Calu3 (cell line): Measurements from ENCODE around the gene DMRT2. TPM values are rescaled to one million over a fixed set of nuclear protein-coding genes. Genes with fewer than 3 reads are reported as not detected.
A peak's percentile ranks its signal among the peaks of the same experiment; 100 is the strongest.

Source experiments
- BruUV-seq: library from RNA; stranded (reverse); fragments of 400-500 nt; replicated peaks from 2 replicates; lab custom pipeline; 2021; lab: Mats Ljungman, UMichigan
- CTCF ChIA-PET: fragments of 300-600 bp; sonication (Branson Sonifier 250); formaldehyde crosslinking; loops from one replicate; lab custom pipeline; 2022; ENCODE audit warnings: antibody characterized with exemption; lab: Charles Lee
- DNase-seq: peaks from one replicate; pipeline ENCODE4 v3.0.0; 2022
- H3K27ac Mint-ChIP-seq: one replicate; pipeline ENCODE4 v1.8.0; 2022; ENCODE audit warnings: mixed read lengths; ENCODE audit not compliant: unreplicated experiment
- H3K27me3 Mint-ChIP-seq: one replicate; pipeline ENCODE4 v1.8.0; 2022; ENCODE audit warnings: mixed read lengths; ENCODE audit not compliant: unreplicated experiment
- H3K36me3 Mint-ChIP-seq: one replicate; pipeline ENCODE4 v1.8.0; 2022; ENCODE audit warnings: mild to moderate bottlenecking, moderate library complexity, mixed read lengths; ENCODE audit not compliant: insufficient read depth, unreplicated experiment
- H3K4me1 Mint-ChIP-seq: one replicate; pipeline ENCODE4 v1.8.0; 2022; ENCODE audit warnings: mild to moderate bottlenecking, low read depth, mixed read lengths; ENCODE audit not compliant: unreplicated experiment
- H3K4me3 Mint-ChIP-seq: one replicate; pipeline ENCODE4 v1.8.0; 2022; ENCODE audit warnings: mild to moderate bottlenecking, low read depth, moderate library complexity, mixed read lengths; ENCODE audit not compliant: unreplicated experiment
- H3K9me3 Mint-ChIP-seq: one replicate; pipeline ENCODE4 v1.8.0; 2022; ENCODE audit warnings: low read depth, mixed read lengths; ENCODE audit not compliant: unreplicated experiment
- CTCF ChIP-seq: fragments of 200-600 bp; IDR thresholded peaks from one replicate; pipeline ENCODE4 v1.8.0; 2022; ENCODE audit warnings: antibody characterized with exemption; ENCODE audit not compliant: unreplicated experiment
- intact Hi-C: fragments of 100-400 bp; cut with micrococcal nuclease; formaldehyde crosslinking; loops from one replicate; pipeline ENCODE4 v1.10.0; 2022; ENCODE audit not compliant: unreplicated experiment
- total RNA-seq: library from RNA; stranded (reverse); gene quantifications from 2 replicates; pipeline ENCODE4 v1.2.3, GENCODE V29; 2022

DMRT2 gene
- total RNA-seq, 1 experiment from 2014 or later, result not detected

DNA sequence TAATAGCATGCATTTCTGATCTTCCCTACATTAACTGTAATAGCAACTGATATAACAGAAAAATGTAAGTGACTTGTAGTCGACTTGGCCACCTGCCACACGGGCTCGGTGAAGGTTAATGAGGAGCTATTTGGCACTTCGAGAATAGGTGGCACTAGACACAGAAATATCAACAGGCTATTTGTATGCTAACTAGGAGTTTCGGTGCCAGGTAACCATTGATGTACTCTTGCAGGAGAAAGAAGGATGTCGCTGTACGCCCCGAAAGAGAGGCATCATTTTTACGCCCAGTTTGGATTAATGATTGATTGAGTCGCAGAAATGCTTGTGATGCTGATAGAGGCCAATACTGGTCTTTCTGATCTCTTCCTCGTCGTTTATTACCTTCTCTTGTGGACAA lies 516 bp upstream of the DMRT2 start:
- peak overlapping the region; percentile 64 for H3K4me3 Mint-ChIP-seq
- peaks cover 19% of the 10 kb centered on the region for H3K36me3 Mint-ChIP-seq
- no TSS peak for BruUV-seq
- H3K27me3 Mint-ChIP-seq, result peaks cover 28% of the 10 kb centered on the region
- DNase-seq, result peak; percentile 18
- CTCF ChIA-PET, result no interaction called here
- peak overlapping the region; percentile 58 for H3K27ac Mint-ChIP-seq
- TF ChIP-seq CTCF, result no peak
- intact Hi-C loops, result no loop called here
- H3K9me3 Mint-ChIP-seq, result no peaks in the 10 kb centered on the region
- H3K4me1 Mint-ChIP-seq, result peaks cover 13% of the 10 kb centered on the region

GRCh38 chr9:1051210-1051583 lies 1.0 kb downstream of the DMRT2 start:
- DNase-seq, result no peak
- no peak for TF ChIP-seq CTCF
- peaks cover 30% of the 10 kb centered on the region for H3K27me3 Mint-ChIP-seq
- peaks cover 13% of the 10 kb centered on the region for H3K4me1 Mint-ChIP-seq
- CTCF ChIA-PET, result no interaction called here
- H3K36me3 Mint-ChIP-seq, result peaks cover 19% of the 10 kb centered on the region
- intact Hi-C loops, result no loop called here
- H3K4me3 Mint-ChIP-seq, result no peak overlapping the region
- no TSS peak for BruUV-seq
- no peaks in the 10 kb centered on the region for H3K9me3 Mint-ChIP-seq
- no peak overlapping the region for H3K27ac Mint-ChIP-seq

DNA sequence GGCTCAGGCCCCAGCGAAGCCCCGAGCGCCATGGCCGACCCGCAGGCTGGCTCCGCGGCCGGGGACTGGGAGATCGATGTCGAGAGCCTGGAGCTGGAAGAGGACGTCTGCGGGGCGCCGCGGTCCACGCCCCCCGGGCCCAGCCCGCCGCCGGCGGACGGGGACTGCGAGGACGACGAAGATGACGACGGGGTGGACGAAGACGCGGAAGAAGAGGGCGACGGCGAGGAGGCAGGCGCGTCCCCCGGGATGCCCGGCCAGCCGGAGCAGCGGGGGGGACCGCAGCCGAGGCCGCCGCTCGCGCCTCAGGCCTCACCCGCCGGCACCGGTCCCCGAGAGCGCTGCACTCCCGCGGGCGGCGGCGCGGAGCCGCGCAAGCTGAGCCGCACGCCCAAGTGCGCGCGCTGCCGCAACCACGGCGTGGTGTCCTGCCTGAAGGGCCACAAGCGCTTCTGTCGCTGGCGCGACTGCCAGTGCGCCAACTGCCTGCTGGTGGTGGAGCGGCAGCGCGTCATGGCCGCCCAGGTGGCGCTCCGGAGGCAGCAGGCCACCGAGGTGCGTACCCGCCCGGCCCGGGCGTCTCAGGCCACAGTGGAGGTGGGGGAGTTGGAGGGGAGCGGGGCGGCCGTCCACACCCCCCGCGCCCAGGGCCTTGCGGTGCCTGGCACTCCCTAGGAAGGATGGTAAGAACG lies 1.6 kb downstream of the DMRT2 start:
- CTCF ChIA-PET, result no interaction called here
- H3K36me3 Mint-ChIP-seq, result peaks cover 19% of the 10 kb centered on the region
- no TSS peak for BruUV-seq

DNA sequence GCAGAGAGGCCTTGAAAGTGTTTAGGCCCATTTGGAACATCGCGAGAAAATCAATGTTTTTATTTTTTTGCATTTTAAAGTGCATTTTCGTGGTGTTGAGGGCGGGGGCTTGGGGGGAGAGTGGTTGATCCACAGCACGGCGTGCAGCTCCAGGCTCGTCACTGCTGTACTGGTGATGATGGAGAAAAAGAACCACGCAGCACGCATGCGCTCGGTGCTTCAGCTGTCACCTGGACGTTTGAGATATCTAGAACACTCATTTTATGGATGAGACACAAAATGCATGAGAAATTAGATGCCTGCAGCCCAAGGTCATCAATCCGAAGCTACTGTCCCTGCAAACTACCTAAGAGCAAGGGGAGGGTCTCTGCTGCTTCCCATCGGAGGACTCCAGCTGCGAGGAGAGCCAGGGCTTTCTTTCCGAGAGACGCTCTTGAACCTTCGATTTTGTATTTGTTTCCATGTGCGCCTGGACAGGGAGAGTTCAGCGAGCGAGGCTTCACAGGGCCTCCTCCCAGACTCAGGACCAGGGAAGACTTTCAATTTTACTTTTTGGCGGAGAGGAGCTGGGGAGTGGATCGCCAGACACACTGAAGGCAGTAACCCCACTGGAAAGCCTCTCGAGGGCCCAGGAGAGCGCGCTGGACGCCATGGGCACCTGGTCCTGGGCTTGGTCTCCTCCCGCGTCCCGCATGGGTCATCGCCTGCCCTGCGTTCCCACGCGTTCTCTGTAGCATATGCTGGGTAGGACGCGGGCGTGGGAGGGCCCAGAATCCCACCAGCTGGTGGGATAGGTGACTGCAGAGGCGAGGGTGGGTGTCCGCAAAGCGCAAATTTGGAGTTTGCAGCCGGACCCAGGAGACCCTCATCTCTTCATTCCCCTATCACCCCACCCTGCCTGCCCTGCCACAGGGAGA lies 2.5 kb downstream of the DMRT2 start:
- BruUV-seq, result no TSS peak
- H3K27me3 Mint-ChIP-seq, result peaks cover 34% of the 10 kb centered on the region

More for the DNA sequence above, 1.6 kb downstream of the DMRT2 start:
- Mint-ChIP-seq H3K4me3 (no peak overlapping the region), H3K9me3 (no peaks in the 10 kb centered on the region), H3K27me3 (peaks cover 35% of the 10 kb centered on the region), H3K27ac (no peak overlapping the region), H3K4me1 (peaks cover 13% of the 10 kb centered on the region)
- DNase-seq, result no peak
- no peak for TF ChIP-seq CTCF
- intact Hi-C loops, result no loop called here

More for the DNA sequence above, 2.5 kb downstream of the DMRT2 start:
- no peak overlapping the region for H3K27ac Mint-ChIP-seq
- CTCF ChIA-PET, result no interaction called here
- H3K4me3 Mint-ChIP-seq, result no peak overlapping the region
- DNase-seq, result no peak
- peaks cover 7% of the 10 kb centered on the region for H3K4me1 Mint-ChIP-seq
- intact Hi-C loops, result no loop called here
- no peaks in the 10 kb centered on the region for H3K9me3 Mint-ChIP-seq
- H3K36me3 Mint-ChIP-seq, result peaks cover 14% of the 10 kb centered on the region
- no peak for TF ChIP-seq CTCF
